NCI-H526 (cell line): ENCODE data around the gene USF2.

Experiments
- DNase-seq, 2 experiments: peaks; one replicate each; lab custom pipeline; 2025; lab: John Stamatoyannopoulos, UW

The USF2 gene

GRCh38 chr19:35246466-35247092 lies 22.2 kb upstream of the USF2 start:
- DNase-seq = no peak

- peak; percentile 97 to 100 for DNase-seq
These were observed 21.0 kb upstream of the USF2 start for GRCh38 chr19:35247526-35248309.

GRCh38 chr19:35248310-35249145 lies 20.2 kb upstream of the USF2 start, which contains the start of gene LSR:
LSR (plus strand) TSS chr19:35249002; CDS start chr19:35249023, 21 bp downstream.
- peak; percentile 97 to 99 for DNase-seq

- peak; percentile 54 to 82 for DNase-seq
These were observed 19.5 kb upstream of the USF2 start for GRCh38 chr19:35249146-35249847.

GRCh38 chr19:35249848-35250711 lies 18.7 kb upstream of the USF2 start:
- DNase-seq = no peak

GRCh38 chr19:35251456-35251855 lies 17.3 kb upstream of the USF2 start:
- DNase-seq = no peak

GRCh38 chr19:35253316-35254286 lies 15.2 kb upstream of the USF2 start:
- no peak for DNase-seq

- DNase-seq = no peak
These were observed 14.1 kb upstream of the USF2 start for GRCh38 chr19:35254341-35255297.

- DNase-seq = no peak
These were observed 12.2 kb upstream of the USF2 start for GRCh38 chr19:35256566-35256965.

- no peak for DNase-seq
These were observed 11.7 kb upstream of the USF2 start for GRCh38 chr19:35257113-35257461.

- no peak for DNase-seq
These were observed 8.0 kb upstream of the USF2 start for GRCh38 chr19:35260694-35261304.

- DNase-seq = no peak
These were observed 7.2 kb upstream of the USF2 start for GRCh38 chr19:35261356-35262100.

- DNase-seq = no peak
These were observed 6.5 kb upstream of the USF2 start for GRCh38 chr19:35262101-35262761.

GRCh38 chr19:35264268-35265125 lies 4.3 kb upstream of the USF2 start:
- no peak for DNase-seq

- no peak for DNase-seq
These were observed 3.4 kb upstream of the USF2 start for GRCh38 chr19:35265126-35265899.
